B cell (primary cell): Measurements from ENCODE around the gene CALHM3. TPM values are rescaled to one million over a fixed set of nuclear protein-coding genes. Genes with fewer than 3 reads are reported as not detected.

Experiments used
- ATAC-seq: fragments of 200-7000 bp; cut with Tn5 transposase; one replicate; pipeline ENCODE4 v1.10.0; 2021; ENCODE audit warnings: low read depth, mild to moderate bottlenecking, moderate number of reproducible peaks, moderate library complexity
- CTCF ChIA-PET: fragments of 350-600 bp; sonication (Branson Sonifier 250); formaldehyde crosslinking; loops from one replicate; lab custom pipeline; 2021; ENCODE audit warnings: antibody characterized with exemption, inconsistent platforms; lab: Charles Lee
- POLR2A ChIA-PET: fragments of 350-600 bp; sonication (Branson Sonifier 250); formaldehyde crosslinking; loops from one replicate; lab custom pipeline; 2021; ENCODE audit warnings: antibody characterized with exemption; lab: Charles Lee
- DNase-seq: peaks from one replicate; pipeline ENCODE4 v3.0.0; 2013
- H2AFZ ChIP-seq: 2 replicates; pipeline ENCODE4 v1.6.1; 2012; ENCODE audit warnings: mild to moderate bottlenecking, low read depth, low read length; ENCODE audit not compliant: insufficient read depth, poor library complexity, severe bottlenecking
- H3K27ac ChIP-seq, 2 donors: 1 replicate in 1 of 2; 2 replicates in 1 of 2; pipeline ENCODE4 v1.5.1; 2012 to 2013; ENCODE audit warnings: low read length in 2 of 2, mild to moderate bottlenecking in 2 of 2, moderate library complexity in 1 of 2
- H3K27me3 ChIP-seq, 4 experiments: fragments of 200-600 bp in 1 of 4; sonication (generic) in 1 of 4; replicated peaks in 1 of 4; 1 replicate in 2 of 4; 2 replicates in 2 of 4; pipeline versions ENCODE4 v1.6.1 to v1.7.0; 2013 to 2016; ENCODE audit warnings: low read length in 3 of 4, mild to moderate bottlenecking in 2 of 4, mixed read lengths in 1 of 4, moderate library complexity in 1 of 4; ENCODE audit not compliant: insufficient read depth in 4 of 4, control insufficient read depth in 3 of 4; ENCODE audit errors: control extremely low read depth in 1 of 4
- H3K36me3 ChIP-seq, 2 experiments: replicated peaks in 1 of 2; 1 replicate in 1 of 2; 2 replicates in 1 of 2; pipeline versions ENCODE4 v1.6.1 to v1.7.1; 2013; ENCODE audit warnings: low read length in 1 of 2; ENCODE audit not compliant: insufficient read depth in 2 of 2, control insufficient read depth in 1 of 2; ENCODE audit errors: control extremely low read depth in 1 of 2, extremely low read depth in 1 of 2
- H3K4me1 ChIP-seq, 2 donors: fragments of 200-600 bp in 1 of 2; sonication (generic) in 1 of 2; 1 replicate in 1 of 2; 2 replicates in 1 of 2; pipeline versions ENCODE4 v1.5.1 to v1.6.1; 2013 to 2017; ENCODE audit warnings: low read length in 2 of 2; ENCODE audit not compliant: control insufficient read depth in 2 of 2, insufficient read depth in 2 of 2
- H3K4me2 ChIP-seq: replicated peaks from 2 replicates; pipeline ENCODE3; 2012; ENCODE audit warnings: mild to moderate bottlenecking, low read depth, low read length; ENCODE audit not compliant: poor library complexity, severe bottlenecking
- H3K4me3 ChIP-seq, 5 experiments: fragments of 200-600 bp in 1 of 5; sonication (generic) in 1 of 5; 1 replicate in 3 of 5; 2 replicates in 2 of 5; pipeline versions ENCODE4 v1.5.1 to v1.7.0; 2011 to 2016; ENCODE audit warnings: low read length in 4 of 5, mild to moderate bottlenecking in 4 of 5, low read depth in 2 of 5, control low read depth in 1 of 5, moderate library complexity in 1 of 5; ENCODE audit not compliant: insufficient read depth in 1 of 5; ENCODE audit errors: control extremely low read depth in 1 of 5, extremely low read depth in 1 of 5
- H3K79me2 ChIP-seq: fragments of 200-600 bp; sonication (generic); one replicate; pipeline ENCODE4 v1.6.0; 2016; ENCODE audit warnings: low read length; ENCODE audit not compliant: control insufficient read depth, insufficient read depth
- H3K9ac ChIP-seq: fragments of 200-600 bp; sonication (generic); 2 replicates; pipeline ENCODE4 v1.6.1; 2017; ENCODE audit warnings: mild to moderate bottlenecking, low read length, moderate library complexity
- H3K9me3 ChIP-seq, 3 donors: one replicate each; pipeline versions ENCODE4 v1.6.1 to v1.7.1; 2013; ENCODE audit warnings: low read length in 2 of 3; ENCODE audit not compliant: control insufficient read depth in 2 of 3, insufficient read depth in 1 of 3; ENCODE audit errors: control extremely low read depth in 1 of 3
- H4K20me1 ChIP-seq: 2 replicates; pipeline ENCODE4 v1.6.0; 2012; ENCODE audit warnings: mild to moderate bottlenecking, low read length; ENCODE audit not compliant: insufficient read depth, control insufficient read depth, poor library complexity, severe bottlenecking
- H3K27ac Mint-ChIP-seq: one replicate; pipeline ENCODE4 v1.8.0; 2021; ENCODE audit warnings: mixed read lengths
- H3K27me3 Mint-ChIP-seq: one replicate; pipeline ENCODE4 v1.8.0; 2021; ENCODE audit warnings: mixed read lengths
- H3K4me1 Mint-ChIP-seq: one replicate; pipeline ENCODE4 v1.8.0; 2021; ENCODE audit warnings: mixed read lengths
- H3K4me3 Mint-ChIP-seq: one replicate; pipeline ENCODE4 v1.8.0; 2021; ENCODE audit warnings: mixed read lengths
- H3K9me3 Mint-ChIP-seq: one replicate; pipeline ENCODE4 v1.8.0; 2022; ENCODE audit warnings: mixed read lengths; ENCODE audit not compliant: insufficient read depth
- EZH2 ChIP-seq: IDR thresholded peaks from 2 replicates; pipeline ENCODE4 v1.6.1; 2012; ENCODE audit warnings: borderline replicate concordance, low read depth, mild to moderate bottlenecking, moderate library complexity, low read length; ENCODE audit not compliant: insufficient read depth, poor library complexity, severe bottlenecking
- WGBS: methylation state at CpG from one replicate; pipeline ENCODE4 v1.1.5; 2013; ENCODE audit warnings: missing lambda C conversion rate; ENCODE audit not compliant: insufficient coverage; 5-methylcytosine and 5-hydroxymethylcytosine counted together
- intact Hi-C: fragments of 100-400 bp; cut with micrococcal nuclease; formaldehyde crosslinking; loops from one replicate; pipeline ENCODE4 v1.10.0; 2022
- polyA plus RNA-seq: library from polyadenylated mRNA; depleted of rRNA; stranded (reverse); fragments of >200 nt; gene quantifications from 2 replicates; pipeline ENCODE4 v1.2.3, GENCODE V29; 2012
- total RNA-seq, 2 donors: library from RNA; stranded (reverse); fragments of 120-200 nt in 1 of 2; gene quantifications; 1 replicate in 1 of 2; 2 replicates in 1 of 2; pipeline versions ENCODE4 v1.2.3 to v1.2.4, GENCODE V29; 2013 to 2022
- TF ChIP-seq, protein P1 (sequence below): fragments of 200-600 bp; IDR thresholded peaks from one replicate; pipeline ENCODE4 v1.8.0; 2022; ENCODE audit warnings: antibody characterized with exemption, mild to moderate bottlenecking

The CALHM3 gene
- total and polyA plus RNA-seq, 2 donors (not counting 1 experiment from before 2014, with no cell fraction given), result not detected

- H3K4me1 Mint-ChIP-seq, result no peaks in the 10 kb centered on the region
- H3K4me3 Mint-ChIP-seq, result no peak overlapping the region
These were observed 49.9 kb downstream of the CALHM3 start for GRCh38 chr10:103428989-103429643.

DNA sequence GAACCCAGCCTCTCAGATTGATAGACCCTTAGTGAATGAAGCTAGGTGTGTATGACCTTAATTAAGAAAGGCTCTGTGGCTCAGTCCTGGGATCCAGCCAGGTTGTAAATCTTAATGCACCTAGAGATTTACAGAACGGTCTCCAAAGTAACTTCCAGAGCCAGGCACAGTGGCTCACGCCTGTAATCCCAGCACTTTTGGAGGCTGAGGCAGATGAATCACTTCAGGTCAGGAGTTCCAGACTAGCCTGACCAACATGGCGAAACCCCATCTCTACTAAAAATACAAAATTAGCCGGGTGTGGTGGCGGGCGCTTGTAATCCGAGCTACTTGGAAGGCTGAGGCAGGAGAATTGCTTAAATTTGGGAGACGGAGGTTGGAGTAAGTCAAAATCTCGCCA is 51.2 kb downstream of the CALHM3 start:
- ChIA-PET CTCF (interaction anchor here (2.9 to 5.0 kb wide), 2 partner anchors 11 to 57 kb away, joined by 12 to 34 read pairs; no protein-coding TSS in a partner anchor), POLR2A (no interaction called here)
- H3K27me3 Mint-ChIP-seq, result no peaks in the 10 kb centered on the region
- Histone ChIP-seq H2AFZ (no peak overlapping the region), H3K27ac (no peak overlapping the region), H3K9me3 (no peaks in the 10 kb centered on the region), H3K79me2 (no peaks in the 10 kb centered on the region), H3K4me2 (no peak overlapping the region), H3K36me3 (peaks cover 3 to 66% of the 10 kb centered on the region in 2 experiments), H4K20me1 (no peaks in the 10 kb centered on the region), H3K27me3 (no peaks in the 10 kb centered on the region), H3K4me1 (no peaks in the 10 kb centered on the region), H3K9ac (no peak overlapping the region), H3K4me3 (no peak overlapping the region)
- no peak for ATAC-seq
- intact Hi-C loops, result no loop called here
- H3K4me3 Mint-ChIP-seq, result no peak overlapping the region
- H3K27ac Mint-ChIP-seq, result no peak overlapping the region
- TF ChIP-seq, protein P1, sequence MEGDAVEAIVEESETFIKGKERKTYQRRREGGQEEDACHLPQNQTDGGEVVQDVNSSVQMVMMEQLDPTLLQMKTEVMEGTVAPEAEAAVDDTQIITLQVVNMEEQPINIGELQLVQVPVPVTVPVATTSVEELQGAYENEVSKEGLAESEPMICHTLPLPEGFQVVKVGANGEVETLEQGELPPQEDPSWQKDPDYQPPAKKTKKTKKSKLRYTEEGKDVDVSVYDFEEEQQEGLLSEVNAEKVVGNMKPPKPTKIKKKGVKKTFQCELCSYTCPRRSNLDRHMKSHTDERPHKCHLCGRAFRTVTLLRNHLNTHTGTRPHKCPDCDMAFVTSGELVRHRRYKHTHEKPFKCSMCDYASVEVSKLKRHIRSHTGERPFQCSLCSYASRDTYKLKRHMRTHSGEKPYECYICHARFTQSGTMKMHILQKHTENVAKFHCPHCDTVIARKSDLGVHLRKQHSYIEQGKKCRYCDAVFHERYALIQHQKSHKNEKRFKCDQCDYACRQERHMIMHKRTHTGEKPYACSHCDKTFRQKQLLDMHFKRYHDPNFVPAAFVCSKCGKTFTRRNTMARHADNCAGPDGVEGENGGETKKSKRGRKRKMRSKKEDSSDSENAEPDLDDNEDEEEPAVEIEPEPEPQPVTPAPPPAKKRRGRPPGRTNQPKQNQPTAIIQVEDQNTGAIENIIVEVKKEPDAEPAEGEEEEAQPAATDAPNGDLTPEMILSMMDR, result no peak
- TF ChIP-seq EZH2, result no peak
- WGBS, result 99% methylated on average over 6 of the region's 9 CpGs
- no peaks in the 10 kb centered on the region for H3K4me1 Mint-ChIP-seq
- no peaks in the 10 kb centered on the region for H3K9me3 Mint-ChIP-seq
- no peak for DNase-seq

More at GRCh38 chr10:103428989-103429643, 49.9 kb downstream of the CALHM3 start:
- Histone ChIP-seq H3K27ac (peak overlapping the region in 1 of 2 donors; percentile 28), H3K4me2 (no peak overlapping the region), H3K27me3 (no peaks in the 10 kb centered on the region), H3K79me2 (no peaks in the 10 kb centered on the region), H3K4me3 (no peak overlapping the region), H3K9me3 (no peaks in the 10 kb centered on the region), H4K20me1 (no peaks in the 10 kb centered on the region), H3K9ac (no peak overlapping the region), H2AFZ (no peak overlapping the region), H3K4me1 (no peaks in the 10 kb centered on the region), H3K36me3 (peaks cover 0 to 62% of the 10 kb centered on the region in 2 experiments)
- intact Hi-C loops, result no loop called here
- no peak for DNase-seq
- H3K27ac Mint-ChIP-seq, result no peak overlapping the region
- no peaks in the 10 kb centered on the region for H3K27me3 Mint-ChIP-seq
- POLR2A ChIA-PET, result no interaction called here
- no peaks in the 10 kb centered on the region for H3K9me3 Mint-ChIP-seq
- CTCF ChIA-PET, result interaction anchor here (2.9 kb wide), 1 partner anchor 12 kb away, joined by 12 read pairs; no protein-coding TSS in a partner anchor
- no peak for ATAC-seq
- TF ChIP-seq EZH2, result no peak
- TF ChIP-seq, protein P1, result no peak
- WGBS, result 20% methylated on average over 1 of the region's 5 CpGs
